Jurkat, Clone E6-1 (cell line): ENCODE data around the gene RAP1GAP2. TPM values are rescaled to one million over a fixed set of nuclear protein-coding genes. Genes with fewer than 3 reads are reported as not detected.
"Not testable (repeated sequence)": the region's sequence is repeated elsewhere in the genome, so short reads cannot be mapped to it uniquely, and the experiment has no call there.

Source experiments
- DNase-seq: peaks from one replicate; pipeline ENCODE4 v3.0.0-alpha.2; 2011; ENCODE audit warnings: low read depth, low spot score
- H3K4me3 ChIP-seq: 2 replicates; pipeline ENCODE4 v1.5.1; 2011; ENCODE audit warnings: mild to moderate bottlenecking, low read length, control low read depth, moderate library complexity
- polyA plus RNA-seq: library from polyadenylated mRNA; unstranded; fragments of >200 nt; gene quantifications from one replicate; pipeline ENCODE4 v1.2.1, GENCODE V29; 2012; ENCODE audit warnings: missing spikeins; ENCODE audit not compliant: insufficient read length, insufficient read depth

Gene RAP1GAP2
- polyA plus RNA-seq: 8.0 TPM

DNA sequence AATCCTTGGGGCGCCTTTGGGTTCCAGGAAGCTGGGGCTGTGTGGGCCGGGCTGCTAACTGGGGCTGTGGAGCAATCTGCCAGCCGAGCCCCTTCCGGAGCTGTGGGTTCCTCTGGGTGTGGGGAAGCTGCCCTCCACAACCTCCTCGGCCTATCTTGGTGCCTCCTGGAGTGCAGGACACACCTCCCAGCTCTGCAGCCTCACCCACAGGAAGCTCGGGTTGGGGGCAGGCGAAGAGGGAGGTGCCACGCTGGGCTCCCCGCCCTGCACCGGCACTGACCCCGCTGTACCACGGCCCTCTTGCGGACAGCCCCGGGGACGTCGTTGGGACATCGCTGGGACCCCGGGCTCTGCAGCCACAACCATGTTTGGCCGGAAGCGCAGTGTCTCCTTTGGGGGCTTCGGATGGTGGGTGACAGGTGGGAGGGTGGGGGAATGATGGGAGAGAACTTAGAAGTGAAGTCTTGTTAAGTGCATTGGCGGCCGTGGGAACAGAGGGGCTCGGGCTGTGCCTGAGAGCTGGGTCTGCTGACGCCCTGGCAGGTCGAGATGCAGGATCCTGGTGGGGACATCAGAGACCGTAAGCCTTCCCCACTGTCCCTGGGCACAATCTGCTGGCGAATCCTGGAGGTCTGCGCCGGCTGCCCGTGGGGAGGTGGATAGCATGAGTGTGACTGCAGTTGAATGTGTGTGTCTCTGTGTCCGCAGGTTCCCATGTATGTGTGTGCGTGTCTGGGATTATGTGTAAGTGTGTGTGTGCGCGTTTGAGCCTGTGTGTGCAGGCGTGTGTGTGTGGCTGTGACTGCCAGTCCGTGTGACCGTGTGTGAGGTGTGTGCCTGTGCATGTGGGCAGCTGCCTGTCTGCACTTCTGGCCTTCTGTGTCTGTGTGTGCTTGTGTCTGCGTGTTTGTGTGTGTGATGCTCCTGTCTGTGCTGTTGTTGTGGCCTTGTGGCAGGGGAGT lies at the start of gene RAP1GAP2:
Gene RAP1GAP2, plus strand, starts transcription at position 275 of the 962 bp plus-strand sequence. Its CDS starts 90 bp downstream, at position 365.
- peak within 1 kb of the TSS; percentile 62 for H3K4me3 ChIP-seq
- peak; percentile 87 for DNase-seq

DNA sequence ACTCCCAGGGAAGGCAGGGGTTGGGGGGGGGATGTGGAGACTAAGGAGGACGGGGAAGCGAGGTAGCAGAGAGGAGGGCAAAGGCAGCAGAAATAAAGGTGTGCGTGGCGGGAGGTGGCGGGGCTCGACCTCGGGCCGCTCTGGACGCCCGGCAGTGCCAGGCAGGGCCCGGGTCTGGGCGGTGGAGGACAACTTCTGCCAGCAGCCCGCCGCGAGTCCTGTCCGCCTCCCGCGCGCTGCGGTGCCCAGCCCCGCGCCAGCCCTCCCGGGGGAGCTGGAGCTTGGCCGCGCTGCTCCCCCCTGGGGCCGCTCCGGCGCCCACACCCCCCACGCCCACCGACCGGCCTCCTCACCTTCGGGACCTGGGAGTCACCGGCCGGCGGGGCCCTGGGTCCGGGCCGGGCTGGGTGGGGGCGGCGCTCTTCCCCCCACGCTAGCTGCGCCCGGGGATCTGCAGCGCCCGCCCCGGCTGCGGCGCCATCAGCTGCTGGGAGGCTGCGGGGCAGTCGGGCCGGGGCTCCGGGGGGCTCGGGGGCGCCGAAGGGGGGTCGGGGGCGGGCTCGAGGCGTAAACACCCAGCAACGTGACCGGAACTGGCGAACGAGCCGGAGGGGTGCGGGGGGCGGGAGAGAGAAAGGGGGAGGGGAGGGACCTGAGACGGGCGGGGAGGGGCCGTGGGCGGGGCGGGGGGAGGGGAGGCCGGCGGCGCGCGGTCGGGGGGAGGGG lies 47.0 kb upstream of the RAP1GAP2 start, which contains the start of gene CCDC92B:
Gene CCDC92B, minus strand, starts transcription at position 595 of the 726 bp plus-strand sequence. CDS start 14,507 bp downstream, outside the sequence.
- no peak for DNase-seq
- no peak within 1 kb of the TSS for H3K4me3 ChIP-seq

DNA sequence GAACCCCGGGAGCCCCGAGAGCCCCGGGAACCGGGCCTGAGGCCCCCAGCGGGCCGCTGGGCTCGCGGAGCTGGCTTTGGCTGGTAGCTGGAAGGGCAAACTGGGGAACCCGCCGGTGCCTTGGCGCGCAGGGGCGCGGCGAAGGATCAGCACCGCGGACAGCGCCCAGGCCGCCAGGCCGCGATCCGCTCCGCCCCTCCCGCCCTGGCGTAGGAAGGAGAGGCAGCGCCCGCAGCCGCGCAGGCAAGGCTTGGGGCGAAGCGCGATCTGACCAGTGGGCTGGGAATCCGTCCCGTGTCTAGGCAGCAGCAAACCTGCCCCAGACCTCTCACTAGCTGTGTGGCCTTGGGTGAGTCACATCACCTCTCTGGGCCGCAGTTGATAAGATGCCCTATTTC lies 46.5 kb upstream of the RAP1GAP2 start:
- H3K4me3 ChIP-seq: no peak overlapping the region
- peak; percentile 40 for DNase-seq

DNA sequence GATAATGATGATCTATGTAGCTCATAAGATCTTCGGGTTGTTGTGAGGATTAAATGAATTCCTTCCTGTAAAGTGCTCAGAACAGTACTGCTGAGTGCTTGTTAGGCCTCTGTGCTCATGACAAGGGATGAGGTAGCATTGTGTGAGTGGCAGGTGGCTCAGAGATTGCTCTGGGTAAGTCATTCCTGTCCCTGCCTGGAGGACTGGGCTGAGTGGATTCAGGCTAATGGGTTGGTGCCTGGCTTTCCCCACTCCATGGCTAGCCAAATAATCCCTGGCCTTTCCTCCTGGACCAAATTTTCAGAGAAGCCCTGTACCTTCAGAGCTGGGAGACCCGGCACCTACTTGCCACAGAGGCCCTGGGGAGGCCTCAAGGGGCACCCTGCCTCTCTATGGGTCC lies 45.5 kb upstream of the RAP1GAP2 start:
- no peak for DNase-seq
- no peak overlapping the region for H3K4me3 ChIP-seq

DNA sequence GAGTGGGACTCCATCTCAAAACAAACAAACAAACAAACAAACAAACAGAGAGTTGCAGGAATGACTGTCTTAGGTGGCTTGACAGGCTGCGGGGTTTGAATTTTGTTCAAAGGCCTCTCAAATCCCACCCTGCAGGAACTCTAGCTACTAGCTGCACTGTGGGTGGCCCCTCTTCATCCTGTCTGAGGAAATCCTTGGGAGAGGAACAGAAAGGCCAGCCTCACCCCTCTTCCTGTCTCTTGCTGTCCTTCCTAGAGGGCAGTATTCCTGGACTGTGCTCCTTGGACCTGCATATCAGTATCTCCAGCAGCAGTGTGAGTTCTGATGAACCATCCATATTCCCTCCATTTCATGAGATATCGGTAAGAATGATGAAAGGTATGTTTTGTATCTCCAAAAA lies 44.7 kb upstream of the RAP1GAP2 start:
- no peak overlapping the region for H3K4me3 ChIP-seq
- DNase-seq: no peak

DNA sequence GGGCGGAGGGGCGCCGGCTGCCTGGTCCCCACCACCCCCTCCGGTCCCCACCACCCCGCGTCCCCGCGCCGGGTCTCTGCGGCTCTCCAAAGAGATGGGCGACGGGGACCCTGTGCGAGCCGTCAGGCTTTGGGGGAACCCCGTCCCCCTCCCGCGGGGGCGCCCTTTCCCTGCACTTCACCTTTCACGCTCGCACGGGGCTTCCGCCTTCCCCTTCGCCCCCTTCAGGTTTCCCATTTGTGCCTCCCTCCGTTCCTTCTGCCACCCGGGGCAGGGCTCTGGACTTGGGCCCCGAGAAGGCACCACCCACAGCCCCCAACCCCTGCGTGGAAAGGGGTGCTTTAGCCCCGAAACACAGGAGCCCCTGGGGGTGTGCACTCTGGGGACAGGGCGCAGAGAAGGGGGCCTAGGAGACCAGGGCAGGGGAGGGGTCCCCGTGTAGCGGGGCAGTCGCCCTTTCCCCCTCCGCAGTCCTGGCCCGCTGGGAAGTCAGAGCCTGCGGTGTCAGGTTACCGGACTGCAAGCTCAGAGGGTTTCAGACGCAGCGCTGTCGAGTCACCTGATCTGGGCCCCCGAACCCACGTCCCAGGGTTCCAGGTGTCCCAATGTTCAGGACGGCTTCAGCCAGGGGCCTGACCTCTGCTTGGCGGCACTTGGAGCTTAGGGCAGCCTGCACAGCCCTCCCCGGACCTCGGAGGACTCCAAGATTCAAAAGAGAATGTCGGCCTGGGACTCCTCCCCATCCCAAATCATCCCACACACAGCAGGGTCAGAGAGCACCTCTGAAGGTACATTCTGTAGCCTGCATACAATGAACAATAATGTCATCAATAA lies 40.1 kb upstream of the RAP1GAP2 start:
- no peak overlapping the region for H3K4me3 ChIP-seq
- no peak for DNase-seq

DNA sequence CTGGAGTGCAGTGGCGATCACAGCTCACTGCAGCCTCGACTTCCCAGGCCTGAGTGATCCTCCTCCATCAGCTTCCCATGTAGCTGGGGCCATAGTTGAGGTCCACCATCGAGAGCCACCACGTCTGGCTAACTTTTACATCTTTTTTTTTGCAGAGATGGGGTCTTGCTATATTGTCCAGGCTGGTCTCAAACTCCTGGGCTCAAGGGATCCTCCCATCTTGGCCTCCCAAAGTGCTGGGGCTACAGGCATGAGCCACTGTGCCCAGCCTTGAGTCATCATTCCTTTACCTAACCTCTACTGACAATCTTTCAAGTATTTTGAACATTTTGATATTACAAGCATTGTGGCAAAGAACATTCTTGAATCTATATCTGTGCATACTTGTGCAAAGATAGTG lies 37.4 kb upstream of the RAP1GAP2 start:
- no peak overlapping the region for H3K4me3 ChIP-seq
- DNase-seq: no peak

DNA sequence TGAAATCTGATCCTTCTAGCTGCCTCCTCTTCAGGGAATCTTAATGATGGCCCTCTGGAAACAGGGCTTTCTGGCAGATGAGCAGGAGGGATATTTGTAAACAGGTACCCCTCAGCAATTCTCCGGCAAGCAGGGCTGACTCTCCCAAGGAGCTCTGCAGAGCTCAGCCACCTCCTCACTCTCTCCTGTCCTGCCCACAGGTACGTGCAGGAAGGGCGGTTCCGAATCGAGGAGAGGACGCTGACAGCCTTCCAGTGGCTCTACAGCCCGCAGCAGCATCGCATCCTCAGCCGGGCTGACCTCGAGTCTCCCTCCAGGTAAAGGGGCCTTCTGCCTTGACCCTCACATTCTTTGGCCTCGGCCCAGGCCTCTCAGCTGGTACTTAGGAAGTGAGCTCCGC lies 26.1 kb upstream of the RAP1GAP2 start:
- H3K4me3 ChIP-seq: no peak overlapping the region
- no peak for DNase-seq

DNA sequence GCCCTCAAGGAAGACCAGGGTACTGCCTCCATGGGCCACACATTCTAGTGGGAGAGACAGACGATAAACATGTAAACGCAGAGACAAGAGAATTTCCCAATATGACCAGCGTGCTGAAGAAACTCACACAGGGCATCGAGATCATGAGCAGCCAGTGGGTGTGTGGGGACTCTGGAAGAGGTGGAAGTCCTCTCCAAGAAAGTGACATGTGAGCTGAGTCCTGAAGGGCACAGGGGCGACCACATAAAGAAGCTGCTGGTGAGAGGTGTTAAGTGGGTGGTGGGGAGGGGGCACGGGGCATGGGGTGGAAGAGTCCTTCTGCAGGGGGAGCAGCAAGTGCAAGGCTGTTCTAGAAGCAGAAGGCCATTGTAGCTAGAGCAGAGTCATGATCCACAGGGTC lies 21.0 kb upstream of the RAP1GAP2 start:
- no peak overlapping the region for H3K4me3 ChIP-seq
- DNase-seq: no peak

DNA sequence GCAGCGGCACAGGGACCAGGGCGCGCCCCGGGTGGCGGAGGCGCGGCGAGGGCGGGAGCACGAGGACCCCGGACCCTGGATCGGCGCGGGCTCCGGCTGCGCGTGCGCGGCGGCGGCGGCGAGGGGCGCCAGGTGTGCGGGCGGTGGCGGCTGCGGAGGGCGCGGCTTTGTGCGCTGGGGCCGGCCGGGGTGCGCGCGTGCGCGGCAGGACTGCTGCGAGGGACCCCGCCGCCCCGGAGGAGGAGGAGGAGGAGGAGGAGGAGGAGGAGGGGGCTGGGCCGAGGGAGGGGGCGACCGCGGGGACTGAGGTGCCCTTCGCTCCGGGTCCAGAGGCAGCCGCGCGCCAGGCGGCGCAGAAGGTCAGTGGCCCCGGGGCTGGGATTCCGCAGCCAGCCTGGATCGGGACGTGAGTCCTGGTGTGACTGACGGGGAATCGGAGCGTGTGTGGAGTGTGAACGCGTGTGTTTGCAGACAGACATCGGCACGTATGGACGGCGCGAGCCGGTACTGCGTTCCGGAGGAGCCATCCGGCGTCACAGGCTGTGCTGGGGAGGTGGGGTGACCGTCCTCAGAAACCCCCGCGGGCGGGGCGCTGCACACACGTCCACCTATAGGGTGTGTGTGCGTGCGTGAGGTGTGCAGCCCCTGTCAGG lies 19.5 kb upstream of the RAP1GAP2 start:
- DNase-seq: no peak
- peak overlapping the region; percentile 65 for H3K4me3 ChIP-seq

DNA sequence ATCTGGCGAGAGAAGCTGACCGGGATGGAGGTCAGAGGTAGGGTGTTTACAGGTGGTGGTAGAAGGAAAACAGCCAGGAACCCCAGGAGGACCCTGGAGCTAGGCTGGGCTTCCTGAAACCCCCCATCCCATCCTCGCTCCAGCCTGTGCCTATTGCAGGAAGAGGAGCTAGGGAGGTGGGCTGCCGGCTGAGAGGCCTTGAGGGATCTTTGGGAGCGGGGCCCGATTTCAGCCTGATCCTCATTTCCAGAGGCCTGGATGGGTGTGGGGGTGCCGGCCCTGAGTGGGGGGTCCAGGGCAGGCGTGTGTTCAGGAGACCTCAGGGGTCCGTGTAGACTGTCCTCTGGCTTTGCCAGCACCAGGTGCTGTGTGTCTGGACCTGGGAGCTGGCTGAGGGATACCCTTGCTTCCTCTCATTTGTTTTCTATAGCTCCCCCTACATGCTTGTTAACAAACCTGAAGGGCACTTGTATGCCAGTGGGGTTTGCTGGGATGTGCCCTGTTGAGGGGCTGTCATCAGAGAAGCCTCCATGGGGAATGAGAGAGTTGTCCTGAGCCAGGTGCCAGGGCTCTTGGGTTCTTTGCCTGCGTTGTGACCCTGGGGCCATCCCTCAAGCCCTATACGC lies 18.9 kb upstream of the RAP1GAP2 start:
- DNase-seq: no peak
- H3K4me3 ChIP-seq: peak overlapping the region; percentile 65

DNA sequence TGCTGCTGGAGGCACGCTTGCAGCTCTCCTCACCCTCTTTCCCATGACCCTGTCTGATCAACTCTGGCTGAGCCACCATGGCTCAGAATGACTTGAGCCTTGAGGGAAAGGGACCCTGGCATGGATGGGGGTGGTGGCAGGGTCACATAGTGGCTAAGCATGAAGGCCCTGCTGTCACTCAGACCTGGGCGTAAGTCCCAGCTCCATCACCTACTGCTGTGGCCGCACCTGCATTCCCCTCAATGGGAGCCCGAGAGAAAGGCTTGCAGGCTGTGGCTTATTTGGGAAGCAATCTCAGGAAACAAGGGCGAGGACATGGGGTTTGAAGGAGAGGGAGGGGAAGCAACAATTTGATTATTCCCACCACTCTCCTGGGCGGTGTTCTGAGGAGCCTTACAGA lies 17.7 kb upstream of the RAP1GAP2 start:
- no peak overlapping the region for H3K4me3 ChIP-seq
- no peak for DNase-seq

DNA sequence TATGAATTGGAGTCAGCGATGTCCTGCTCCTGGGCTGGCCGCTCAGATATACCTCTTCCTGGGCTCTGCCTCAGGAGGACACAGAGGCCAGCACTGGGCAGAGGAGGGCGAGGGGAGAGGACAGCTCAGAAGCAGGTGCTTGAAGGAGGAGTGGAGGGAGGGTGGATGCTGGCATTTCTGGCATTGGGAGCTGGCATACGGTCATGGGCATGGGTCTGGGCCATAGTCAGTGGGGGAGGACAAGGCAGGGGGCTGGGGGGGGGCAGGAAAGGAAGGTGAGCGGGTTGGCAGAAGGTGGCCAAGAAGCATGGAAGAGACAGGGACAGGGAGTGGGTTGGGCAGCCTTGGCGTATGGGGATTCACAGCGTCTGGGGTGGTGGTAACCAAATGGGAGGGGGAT lies 16.7 kb upstream of the RAP1GAP2 start:
- DNase-seq: no peak
- no peak overlapping the region for H3K4me3 ChIP-seq

DNA sequence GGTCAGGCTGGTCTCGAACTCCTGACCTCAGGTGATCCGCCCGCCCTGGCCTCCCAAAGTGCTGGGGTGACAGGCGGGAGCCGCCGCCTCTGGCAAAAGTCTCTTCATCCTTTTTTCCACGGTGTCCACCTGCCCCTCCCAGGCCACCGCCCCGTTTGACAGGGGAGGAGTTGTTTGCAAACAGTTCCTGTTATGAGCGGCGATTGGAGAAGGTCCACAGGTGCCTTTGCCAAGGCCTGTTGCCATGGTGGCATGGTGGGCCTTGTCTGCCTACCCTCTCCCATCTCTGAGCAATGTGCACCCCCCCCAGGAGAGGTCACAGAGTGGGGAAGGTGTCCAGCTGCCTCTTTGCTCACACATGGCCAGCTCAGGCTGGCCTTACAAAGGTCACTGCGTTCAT lies 16.0 kb upstream of the RAP1GAP2 start:
- no peak overlapping the region for H3K4me3 ChIP-seq
- DNase-seq: no peak

DNA sequence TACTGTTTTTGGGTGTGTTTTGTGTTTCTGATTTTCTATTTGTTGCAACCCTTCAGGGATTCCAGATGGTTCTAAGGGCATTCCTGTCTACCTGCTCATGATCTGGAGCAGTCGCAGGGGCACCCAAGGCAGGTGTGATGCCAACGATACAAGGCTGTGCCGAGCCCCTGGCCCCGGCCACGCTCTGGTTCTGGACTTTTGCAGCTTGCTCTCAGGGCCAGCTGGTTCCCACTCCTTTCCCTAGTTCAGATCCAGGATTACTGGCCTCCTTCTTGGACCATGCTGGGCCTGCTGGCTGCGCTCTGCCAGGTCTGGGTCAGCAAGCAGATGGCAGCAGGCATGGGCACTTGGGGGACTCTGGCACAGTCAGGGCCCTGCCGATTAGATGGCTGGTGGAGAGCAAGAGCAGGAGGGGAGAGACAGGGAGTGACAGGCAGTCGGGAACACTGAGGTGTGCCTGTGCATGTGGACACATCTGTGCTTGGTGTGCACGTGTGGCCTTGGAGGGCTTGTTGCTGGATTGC lies 15.2 kb upstream of the RAP1GAP2 start:
- no peak overlapping the region for H3K4me3 ChIP-seq
- no peak for DNase-seq

DNA sequence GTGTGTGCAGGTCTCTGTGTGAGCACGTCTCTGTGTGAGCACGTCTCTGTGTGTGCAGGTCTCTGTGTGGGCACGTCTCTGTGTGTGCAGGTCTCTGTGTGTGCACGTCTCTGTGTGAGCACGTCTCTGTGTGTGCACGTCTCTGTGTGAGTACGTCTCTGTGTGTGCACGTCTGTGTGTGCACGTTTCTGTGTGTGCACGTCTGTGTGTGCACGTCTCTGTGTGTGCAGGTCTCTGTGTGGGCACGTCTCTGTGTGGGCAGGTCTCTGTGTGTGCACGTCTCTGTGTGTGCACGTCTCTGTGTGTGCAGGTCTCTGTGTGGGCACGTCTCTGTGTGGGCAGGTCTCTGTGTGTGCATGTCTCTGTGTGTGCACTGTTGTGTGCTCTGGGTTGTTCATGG lies 14.6 kb upstream of the RAP1GAP2 start:
- DNase-seq, H3K4me3 ChIP-seq: not testable (repeated sequence)

DNA sequence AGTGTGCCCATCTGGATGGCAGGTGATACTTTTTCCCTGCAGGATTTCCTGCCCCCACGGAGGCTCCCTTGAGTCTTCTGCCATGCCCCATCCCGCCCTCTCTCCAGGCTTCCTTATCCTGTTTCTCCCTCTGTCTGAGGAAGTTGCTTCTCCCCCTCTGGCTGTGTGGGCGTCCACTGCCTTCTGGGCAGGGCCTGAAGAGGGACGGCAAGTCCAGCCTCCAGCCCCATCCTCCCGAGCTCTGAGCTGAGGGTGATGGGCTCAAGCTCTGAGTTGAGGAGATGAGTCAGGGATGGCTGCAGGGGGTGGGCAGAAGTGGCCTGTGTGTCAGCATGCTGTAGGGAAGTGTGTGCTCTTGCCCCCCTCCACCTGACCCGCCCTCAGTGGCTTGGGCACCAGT lies 14.2 kb upstream of the RAP1GAP2 start:
- no peak for DNase-seq
- no peak overlapping the region for H3K4me3 ChIP-seq
